22Rv1 (cell line): ENCODE measurements around the gene TENT4A.

Experiments
- H3K27ac ChIP-seq: fragments of 450-650 bp; 2 replicates; pipeline ENCODE4 v1.5.1; 2017
- CTCF ChIP-seq: fragments of 450-650 bp; IDR thresholded peaks from 2 replicates; pipeline ENCODE4 v1.5.1; 2017; ENCODE audit warnings: mild to moderate bottlenecking
- ZFX ChIP-seq: fragments of 450-650 bp; IDR thresholded peaks from 2 replicates; pipeline ENCODE4 v1.6.1; 2017; ENCODE audit warnings: antibody characterized with exemption, borderline replicate concordance

The TENT4A gene

GRCh38 chr5:6744841-6745705, 31.8 kb downstream of the TENT4A start:
- no peak for TF ChIP-seq CTCF
- TF ChIP-seq ZFX: no peak
- H3K27ac ChIP-seq: no peak overlapping the region

DNA sequence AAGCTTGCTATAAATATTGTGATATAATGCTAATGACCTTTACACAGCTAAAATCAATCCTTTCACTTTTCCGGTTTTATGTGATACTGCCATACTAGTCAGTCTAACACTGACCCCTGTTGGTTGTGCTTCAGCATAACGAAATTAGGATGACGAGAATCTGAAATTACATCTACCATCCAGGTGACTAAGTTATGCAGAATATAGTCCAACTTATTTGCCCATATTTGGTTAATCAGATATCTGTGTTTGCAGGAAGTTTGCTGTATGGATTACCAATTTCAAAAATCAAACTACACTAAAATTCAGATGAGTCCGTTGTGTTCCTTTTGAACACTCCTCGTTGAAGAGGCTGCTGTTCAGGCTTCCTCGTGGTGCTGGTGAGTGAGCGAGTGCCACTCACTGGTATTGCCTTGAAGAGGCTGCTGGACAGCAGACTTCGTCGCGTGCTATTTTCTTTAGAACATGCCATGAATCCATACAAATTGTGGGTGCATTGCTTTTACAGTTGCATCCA, 32.5 kb downstream of the TENT4A start:
- H3K27ac ChIP-seq: no peak overlapping the region

DNA sequence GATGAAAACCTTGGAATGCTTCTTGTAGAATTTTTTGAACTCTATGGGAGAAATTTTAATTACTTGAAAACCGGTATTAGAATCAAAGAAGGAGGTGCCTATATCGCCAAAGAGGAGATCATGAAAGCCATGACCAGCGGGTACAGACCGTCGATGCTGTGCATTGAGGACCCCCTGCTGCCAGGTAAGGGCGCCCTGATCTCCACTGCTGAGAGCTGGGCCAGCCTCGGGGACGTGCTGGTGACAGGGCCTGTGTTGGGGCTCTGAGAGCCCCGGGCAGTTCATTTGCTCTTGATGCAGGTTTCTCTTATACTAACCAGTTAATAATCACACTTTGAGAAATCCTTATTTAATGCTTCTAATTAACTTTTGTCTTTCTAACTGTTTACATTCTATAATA, 33.0 kb downstream of the TENT4A start:
- TF ChIP-seq ZFX: no peak
- no peak for TF ChIP-seq CTCF

More for the DNA sequence above, 32.5 kb downstream of the TENT4A start:
- no peak for TF ChIP-seq ZFX
- TF ChIP-seq CTCF: peak; percentile 78

GRCh38 chr5:6747103-6747502, 33.9 kb downstream of the TENT4A start:
- no peak overlapping the region for H3K27ac ChIP-seq
- no peak for TF ChIP-seq ZFX
- TF ChIP-seq CTCF: no peak

More for the DNA sequence above, 33.0 kb downstream of the TENT4A start:
- no peak overlapping the region for H3K27ac ChIP-seq

- TF ChIP-seq ZFX (no peak), CTCF (no peak)
- H3K27ac ChIP-seq: no peak overlapping the region
These were observed 34.9 kb downstream of the TENT4A start for GRCh38 chr5:6748142-6748541.

DNA sequence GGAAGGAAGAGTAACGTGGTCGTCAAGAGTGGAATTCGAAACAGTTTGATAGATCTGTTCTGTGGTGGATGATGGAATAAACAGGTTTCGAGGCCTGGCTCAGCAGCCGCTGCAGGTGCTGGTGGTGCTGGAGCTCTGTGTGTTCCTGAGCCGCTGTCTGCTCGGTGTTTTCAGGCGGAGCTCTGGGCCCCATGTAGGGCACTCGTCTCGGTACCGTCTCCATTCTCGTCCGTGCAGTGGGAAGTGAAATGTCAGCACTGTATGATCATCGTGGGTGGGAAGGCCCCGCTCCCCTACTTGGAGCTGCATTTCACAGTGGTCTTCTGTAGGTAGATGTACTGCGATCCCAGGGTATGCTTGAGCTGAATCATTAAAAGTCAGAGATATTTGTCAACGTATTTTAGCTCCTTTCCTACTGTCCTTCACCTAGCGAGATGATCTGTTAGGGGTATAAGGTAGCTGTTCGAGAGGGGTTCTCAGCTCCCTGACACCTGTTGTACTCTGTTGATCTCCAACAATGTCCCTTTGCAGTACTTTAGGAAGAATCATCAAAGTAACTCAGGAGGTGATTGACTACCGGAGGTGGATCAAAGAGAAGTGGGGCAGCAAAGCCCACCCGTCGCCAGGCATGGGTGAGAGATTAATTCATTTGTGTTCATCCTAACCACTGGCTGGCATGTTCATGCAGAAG, 35.9 kb downstream of the TENT4A start:
- no peak overlapping the region for H3K27ac ChIP-seq
- no peak for TF ChIP-seq ZFX
- no peak for TF ChIP-seq CTCF
